H1 (cell line): ENCODE measurements around the gene EIPR1.

ENCODE experiments used
- CBX5 ChIP-seq: fragments of 300-800, 300-1000 bp; sonication (generic); IDR thresholded peaks from 2 replicates; pipeline ENCODE4 v1.7.1; 2016; ENCODE audit warnings: antibody characterized with exemption, low read length, low read depth
- CHD2 ChIP-seq: IDR thresholded peaks from 2 replicates; pipeline ENCODE4 v1.6.1; 2012; ENCODE audit warnings: low read length, improper control_type of control experiment
- EZH2 ChIP-seq: fragments of 200-600 bp; sonication (generic); IDR thresholded peaks from 2 replicates; pipeline ENCODE4 v1.7.1; 2012; ENCODE audit warnings: low read depth, mild to moderate bottlenecking, moderate library complexity, low read length, inconsistent platforms; ENCODE audit not compliant: severe bottlenecking
- KDM1A ChIP-seq: fragments of 200-600, 300-600 bp; sonication (generic); IDR thresholded peaks from 2 replicates; pipeline ENCODE4 v1.7.1; 2016; ENCODE audit warnings: mild to moderate bottlenecking, low read length, borderline replicate concordance
- RAD21 ChIP-seq, 2 experiments: IDR thresholded peaks in 1 of 2; conservative IDR thresholded peaks in 1 of 2; 2 replicates each; pipeline ENCODE4 v1.6.1; 2011; ENCODE audit warnings: low read depth in 2 of 2, low read length in 2 of 2, improper control_type of control experiment in 1 of 2, inconsistent platforms in 1 of 2, mild to moderate bottlenecking in 1 of 2, moderate library complexity in 1 of 2
- SRF ChIP-seq: IDR thresholded peaks from 2 replicates; pipeline ENCODE4 v1.6.1; 2011; ENCODE audit warnings: mild to moderate bottlenecking, low read depth, low read length, moderate library complexity
- TF ChIP-seq, protein P1 (sequence below), 3 experiments: IDR thresholded peaks; 1 replicate in 2 of 3; 2 replicates in 1 of 3; pipeline versions ENCODE4 v1.5.1 to v1.6.1; 2011; ENCODE audit warnings: low read length in 3 of 3, mild to moderate bottlenecking in 3 of 3, inconsistent platforms in 2 of 3, low read depth in 1 of 3, moderate library complexity in 1 of 3; ENCODE audit not compliant: insufficient read depth in 1 of 3; ENCODE audit errors: control extremely low read depth in 1 of 3

DNA sequence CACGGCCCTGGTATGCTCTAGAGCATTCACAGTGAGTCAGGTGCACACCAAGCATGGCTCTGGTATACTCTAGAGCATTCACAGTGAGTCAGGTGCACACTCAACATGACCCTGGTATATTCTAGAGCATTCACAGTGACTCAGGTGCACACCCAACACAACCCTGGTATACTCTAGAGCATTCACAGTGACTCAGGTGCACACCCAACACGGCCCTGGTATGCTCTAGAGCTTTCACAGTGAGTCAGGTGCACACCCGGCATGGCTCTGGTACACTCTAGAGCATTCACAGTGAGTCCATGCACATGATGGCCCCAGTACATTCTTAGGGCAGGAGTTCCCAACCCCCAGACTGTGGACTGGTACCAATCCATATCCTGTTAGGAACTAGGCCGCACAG lies 158.1 kb downstream of the EIPR1 start:
- TF ChIP-seq SRF (no peak), EZH2 (no peak), KDM1A (no peak), CBX5 (no peak), RAD21 (IDR thresholded peaks at IDR 0.05 in 1 of 2, conservative IDR thresholded peaks at IDR 0.05 in 1 of 2; ENCODE audit: low read depth in 2 of 2, low read length in 2 of 2) (no peak), CHD2 (no peak)
- TF ChIP-seq, protein P1, sequence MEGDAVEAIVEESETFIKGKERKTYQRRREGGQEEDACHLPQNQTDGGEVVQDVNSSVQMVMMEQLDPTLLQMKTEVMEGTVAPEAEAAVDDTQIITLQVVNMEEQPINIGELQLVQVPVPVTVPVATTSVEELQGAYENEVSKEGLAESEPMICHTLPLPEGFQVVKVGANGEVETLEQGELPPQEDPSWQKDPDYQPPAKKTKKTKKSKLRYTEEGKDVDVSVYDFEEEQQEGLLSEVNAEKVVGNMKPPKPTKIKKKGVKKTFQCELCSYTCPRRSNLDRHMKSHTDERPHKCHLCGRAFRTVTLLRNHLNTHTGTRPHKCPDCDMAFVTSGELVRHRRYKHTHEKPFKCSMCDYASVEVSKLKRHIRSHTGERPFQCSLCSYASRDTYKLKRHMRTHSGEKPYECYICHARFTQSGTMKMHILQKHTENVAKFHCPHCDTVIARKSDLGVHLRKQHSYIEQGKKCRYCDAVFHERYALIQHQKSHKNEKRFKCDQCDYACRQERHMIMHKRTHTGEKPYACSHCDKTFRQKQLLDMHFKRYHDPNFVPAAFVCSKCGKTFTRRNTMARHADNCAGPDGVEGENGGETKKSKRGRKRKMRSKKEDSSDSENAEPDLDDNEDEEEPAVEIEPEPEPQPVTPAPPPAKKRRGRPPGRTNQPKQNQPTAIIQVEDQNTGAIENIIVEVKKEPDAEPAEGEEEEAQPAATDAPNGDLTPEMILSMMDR (IDR thresholded peaks at IDR 0.05; ENCODE audit: control extremely low read depth in 1 of 3, insufficient read depth in 1 of 3, low read depth in 1 of 3, low read length in 3 of 3): no peak
